Karpas-422 (cell line): Measurements from ENCODE around the gene CYP3A5. TPM values are rescaled to one million over a fixed set of nuclear protein-coding genes. Genes with fewer than 3 reads are reported as not detected.

ENCODE experiments used
- DNase-seq: peaks from one replicate; pipeline ENCODE4 v3.0.0-alpha.2; 2015
- H2AFZ ChIP-seq: fragments of 200-600 bp; sonication (generic); 2 replicates; pipeline ENCODE4 v1.6.1; 2014; ENCODE audit warnings: antibody characterized with exemption, low read length, mixed read lengths
- H3K27ac ChIP-seq: fragments of 200-600 bp; sonication (generic); 2 replicates; pipeline ENCODE4 v1.5.1; 2014; ENCODE audit warnings: mild to moderate bottlenecking, low read length, moderate library complexity
- H3K27me3 ChIP-seq: fragments of 200-600 bp; sonication (generic); 2 replicates; pipeline ENCODE4 v1.6.1; 2014; ENCODE audit warnings: low read length, mixed read lengths
- H3K36me3 ChIP-seq: fragments of 200-600 bp; sonication (generic); 2 replicates; pipeline ENCODE4 v1.6.1; 2014; ENCODE audit warnings: low read length, mixed read lengths; ENCODE audit not compliant: insufficient read depth
- H3K4me1 ChIP-seq: fragments of 200-600 bp; sonication (generic); 2 replicates; pipeline ENCODE4 v1.6.1; 2014; ENCODE audit warnings: mild to moderate bottlenecking, low read length, mixed read lengths
- H3K4me2 ChIP-seq: fragments of 200-600 bp; sonication (generic); 2 replicates; pipeline ENCODE4 v1.6.1; 2014; ENCODE audit warnings: low read length, low read depth, mild to moderate bottlenecking; ENCODE audit not compliant: poor library complexity, severe bottlenecking
- H3K4me3 ChIP-seq: fragments of 200-600 bp; sonication (generic); 2 replicates; pipeline ENCODE4 v1.5.1; 2014; ENCODE audit warnings: mild to moderate bottlenecking, antibody characterized with exemption, low read length, mixed read lengths
- H3K79me2 ChIP-seq: fragments of 200-600 bp; sonication (generic); 2 replicates; pipeline ENCODE4 v1.6.1; 2014; ENCODE audit warnings: mild to moderate bottlenecking, low read length, mixed read lengths
- H3K9ac ChIP-seq: fragments of 200-600 bp; sonication (generic); 2 replicates; pipeline ENCODE4 v1.6.0; 2014; ENCODE audit warnings: low read length
- H3K9me2 ChIP-seq: fragments of 200-600 bp; sonication (generic), shearing (Covaris generic); replicated peaks from 2 replicates; pipeline ENCODE4 v1.6.0; 2014; ENCODE audit warnings: mild to moderate bottlenecking, low read length, moderate library complexity; ENCODE audit not compliant: insufficient read depth
- H3K9me3 ChIP-seq: fragments of 300-700, 200-600 bp; sonication (generic); 2 replicates; pipeline ENCODE4 v1.6.1; 2014; ENCODE audit warnings: low read length, mixed read lengths
- H4K20me1 ChIP-seq: fragments of 200-600 bp; sonication (generic); 2 replicates; pipeline ENCODE4 v1.6.1; 2014; ENCODE audit warnings: mild to moderate bottlenecking, antibody characterized with exemption, low read length, low read depth; ENCODE audit not compliant: insufficient read depth
- total RNA-seq: library from RNA; depleted of rRNA; stranded (reverse); fragments of >200 nt; shearing (Covaris generic); gene quantifications from 2 replicates; pipeline ENCODE4 v1.2.3, GENCODE V29; 2014; ENCODE audit warnings: low replicate concordance

Gene CYP3A5
- total RNA-seq, 1 experiment from 2014 or later, result not detected

- Histone ChIP-seq H3K79me2 (peaks cover 28% of the 10 kb centered on the region), H3K9ac (no peak overlapping the region), H3K27me3 (no peaks in the 10 kb centered on the region), H3K36me3 (peaks cover 14% of the 10 kb centered on the region; the same call in 1 of the 2 replicates), H3K27ac (no peak overlapping the region), H2AFZ (no peak overlapping the region), H3K4me3 (no peak overlapping the region), H3K4me1 (peaks cover 22% of the 10 kb centered on the region), H3K9me2 (no peaks in the 10 kb centered on the region), H4K20me1 (no peaks in the 10 kb centered on the region; the same call in 1 of the 2 replicates), H3K9me3 (no peaks in the 10 kb centered on the region), H3K4me2 (no peak overlapping the region)
- DNase-seq, result no peak
Measured at GRCh38 chr7:99619571-99620130, 60.1 kb downstream of the CYP3A5 start.

GRCh38 chr7:99618726-99619125 lies 61.1 kb downstream of the CYP3A5 start:
- no peaks in the 10 kb centered on the region for H3K9me3 ChIP-seq
- H3K79me2 ChIP-seq, result peaks cover 28% of the 10 kb centered on the region
- no peak overlapping the region for H2AFZ ChIP-seq
- peaks cover 14% of the 10 kb centered on the region; the same call in 1 of the 2 replicates for H3K36me3 ChIP-seq
- no peaks in the 10 kb centered on the region for H3K9me2 ChIP-seq
- H3K27me3 ChIP-seq, result no peaks in the 10 kb centered on the region
- H3K4me1 ChIP-seq, result peaks cover 22% of the 10 kb centered on the region
- no peaks in the 10 kb centered on the region; the same call in 1 of the 2 replicates for H4K20me1 ChIP-seq
- peak; percentile 27 for DNase-seq
- H3K9ac ChIP-seq, result no peak overlapping the region
- H3K4me2 ChIP-seq, result peak overlapping the region; percentile 92
- H3K27ac ChIP-seq, result no peak overlapping the region
- H3K4me3 ChIP-seq, result no peak overlapping the region

GRCh38 chr7:99617192-99617781 lies 62.5 kb downstream of the CYP3A5 start:
- peak overlapping the region; percentile 99 for H2AFZ ChIP-seq
- peak overlapping the region; percentile 98 for H3K4me3 ChIP-seq
- peak; percentile 38 for DNase-seq
- H4K20me1 ChIP-seq, result no peaks in the 10 kb centered on the region; the same call in 1 of the 2 replicates
- H3K9ac ChIP-seq, result peak overlapping the region; percentile 98
- H3K4me1 ChIP-seq, result peaks cover 22% of the 10 kb centered on the region
- H3K36me3 ChIP-seq, result peaks cover 10% of the 10 kb centered on the region; the same call in 1 of the 2 replicates
- no peaks in the 10 kb centered on the region for H3K27me3 ChIP-seq
- H3K9me3 ChIP-seq, result no peaks in the 10 kb centered on the region
- H3K9me2 ChIP-seq, result no peaks in the 10 kb centered on the region
- no peak overlapping the region for H3K27ac ChIP-seq
- H3K79me2 ChIP-seq, result peaks cover 28% of the 10 kb centered on the region
- peak overlapping the region; percentile 92 for H3K4me2 ChIP-seq

GRCh38 chr7:99616359-99617191 lies 63.2 kb downstream of the CYP3A5 start, which contains the start of gene ZSCAN25:
TSS of gene ZSCAN25 (plus strand) at chr7:99616946. CDS start at chr7:99619607, 2,661 bp downstream.
- Histone ChIP-seq H3K4me2 (peak within 1 kb of the TSS; percentile 92), H2AFZ (peak within 1 kb of the TSS; percentile 99), H3K9me3 (no peaks in the 10 kb centered on the region), H3K27ac (no peak within 1 kb of the TSS), H3K4me3 (peak within 1 kb of the TSS; percentile 98), H3K79me2 (peaks cover 28% of the 10 kb centered on the region), H4K20me1 (no peaks in the 10 kb centered on the region; the same call in 1 of the 2 replicates), H3K9ac (peak within 1 kb of the TSS; percentile 98), H3K36me3 (peaks cover 10% of the 10 kb centered on the region; the same call in 1 of the 2 replicates), H3K9me2 (no peaks in the 10 kb centered on the region), H3K27me3 (no peaks in the 10 kb centered on the region), H3K4me1 (peaks cover 22% of the 10 kb centered on the region)
- peak; percentile 97 for DNase-seq

GRCh38 chr7:99615989-99616358 lies 63.8 kb downstream of the CYP3A5 start:
- H3K27me3 ChIP-seq, result no peaks in the 10 kb centered on the region
- peak overlapping the region; percentile 92 for H3K4me2 ChIP-seq
- H2AFZ ChIP-seq, result no peak overlapping the region; the same call in 1 of the 2 replicates
- peak overlapping the region; percentile 98; the same call in 1 of the 2 replicates for H3K4me3 ChIP-seq
- peaks cover 22% of the 10 kb centered on the region for H3K4me1 ChIP-seq
- peak; percentile 23 for DNase-seq
- H3K9me3 ChIP-seq, result no peaks in the 10 kb centered on the region
- H3K79me2 ChIP-seq, result peaks cover 28% of the 10 kb centered on the region
- no peaks in the 10 kb centered on the region for H3K9me2 ChIP-seq
- H3K36me3 ChIP-seq, result peaks cover 10% of the 10 kb centered on the region; the same call in 1 of the 2 replicates
- H3K9ac ChIP-seq, result peak overlapping the region; percentile 98; the same call in 1 of the 2 replicates
- H3K27ac ChIP-seq, result no peak overlapping the region
- H4K20me1 ChIP-seq, result no peaks in the 10 kb centered on the region; the same call in 1 of the 2 replicates

GRCh38 chr7:99614495-99614894 lies 65.3 kb downstream of the CYP3A5 start:
- DNase-seq, result peak; percentile 37
- Histone ChIP-seq H3K36me3 (peaks cover 10% of the 10 kb centered on the region; the same call in 1 of the 2 replicates), H3K4me3 (no peak overlapping the region), H3K79me2 (peaks cover 27% of the 10 kb centered on the region), H4K20me1 (no peaks in the 10 kb centered on the region; the same call in 1 of the 2 replicates), H2AFZ (no peak overlapping the region), H3K9me3 (no peaks in the 10 kb centered on the region), H3K27me3 (no peaks in the 10 kb centered on the region), H3K9ac (no peak overlapping the region), H3K4me1 (peaks cover 22% of the 10 kb centered on the region), H3K9me2 (no peaks in the 10 kb centered on the region), H3K27ac (no peak overlapping the region), H3K4me2 (no peak overlapping the region)

- Histone ChIP-seq H3K27ac (no peak overlapping the region), H3K9me2 (no peaks in the 10 kb centered on the region), H3K9me3 (no peaks in the 10 kb centered on the region), H3K36me3 (no peaks in the 10 kb centered on the region), H3K9ac (no peak overlapping the region), H3K79me2 (no peaks in the 10 kb centered on the region), H3K4me1 (no peaks in the 10 kb centered on the region), H2AFZ (no peak overlapping the region), H3K4me2 (no peak overlapping the region), H3K27me3 (no peaks in the 10 kb centered on the region), H4K20me1 (no peaks in the 10 kb centered on the region), H3K4me3 (no peak overlapping the region)
- DNase-seq, result no peak
Measured at GRCh38 chr7:99607548-99607947, 72.2 kb downstream of the CYP3A5 start.

- no peak overlapping the region for H3K9ac ChIP-seq
- H3K9me3 ChIP-seq, result no peaks in the 10 kb centered on the region
- H3K79me2 ChIP-seq, result no peaks in the 10 kb centered on the region
- no peak overlapping the region for H3K27ac ChIP-seq
- H3K4me3 ChIP-seq, result no peak overlapping the region
- no peaks in the 10 kb centered on the region for H3K27me3 ChIP-seq
- no peak overlapping the region for H3K4me2 ChIP-seq
- H3K36me3 ChIP-seq, result no peaks in the 10 kb centered on the region
- no peaks in the 10 kb centered on the region for H3K9me2 ChIP-seq
- no peaks in the 10 kb centered on the region for H3K4me1 ChIP-seq
- no peaks in the 10 kb centered on the region for H4K20me1 ChIP-seq
- no peak for DNase-seq
- no peak overlapping the region for H2AFZ ChIP-seq
Measured at GRCh38 chr7:99606531-99606930, 73.3 kb downstream of the CYP3A5 start.
